Hematopoietic multipotent progenitor cell treated with erythropoietin and hydrocortisone succinate and interleukin-3 and kit ligand, for 4 days (in vitro differentiated cells): ENCODE results near the gene SLC25A18.
"Not testable (repeated sequence)": the region's sequence is repeated elsewhere in the genome, so short reads cannot be mapped to it uniquely, and the experiment has no call there.

Experiments
- DNase-seq: peaks from one replicate; pipeline ENCODE4 v3.0.0-alpha.2; 2015

SLC25A18 gene, protein sequence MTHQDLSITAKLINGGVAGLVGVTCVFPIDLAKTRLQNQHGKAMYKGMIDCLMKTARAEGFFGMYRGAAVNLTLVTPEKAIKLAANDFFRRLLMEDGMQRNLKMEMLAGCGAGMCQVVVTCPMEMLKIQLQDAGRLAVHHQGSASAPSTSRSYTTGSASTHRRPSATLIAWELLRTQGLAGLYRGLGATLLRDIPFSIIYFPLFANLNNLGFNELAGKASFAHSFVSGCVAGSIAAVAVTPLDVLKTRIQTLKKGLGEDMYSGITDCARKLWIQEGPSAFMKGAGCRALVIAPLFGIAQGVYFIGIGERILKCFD

GRCh38 chr22:17562906-17563870 is at the start of gene SLC25A18:
SLC25A18 (plus strand) TSS chr22:17563498; CDS start chr22:17579945, 16,447 bp downstream.
- DNase-seq, result no peak

DNA sequence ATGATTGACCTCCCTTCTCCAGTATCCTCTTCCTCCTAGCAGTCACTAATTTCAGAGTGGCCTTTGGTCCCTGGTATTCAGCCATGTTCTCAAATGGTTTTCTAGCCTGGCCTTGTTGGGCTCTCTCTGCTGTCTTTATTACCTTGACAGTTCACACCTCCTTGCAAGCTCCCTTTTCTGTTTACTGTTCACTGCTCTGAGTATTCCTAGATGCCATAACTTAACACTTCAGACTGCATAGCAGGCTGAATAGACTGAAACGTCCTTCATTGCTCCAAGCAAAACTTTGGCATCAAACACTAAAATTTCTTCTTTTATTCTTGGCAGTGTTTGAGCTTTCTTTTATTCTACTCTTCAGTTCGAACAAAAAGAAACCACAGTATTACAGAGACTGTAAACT is 49.7 kb upstream of the SLC25A18 start:
- no peak for DNase-seq

GRCh38 chr22:17514084-17514483 is 49.2 kb upstream of the SLC25A18 start:
- no peak for DNase-seq

DNA sequence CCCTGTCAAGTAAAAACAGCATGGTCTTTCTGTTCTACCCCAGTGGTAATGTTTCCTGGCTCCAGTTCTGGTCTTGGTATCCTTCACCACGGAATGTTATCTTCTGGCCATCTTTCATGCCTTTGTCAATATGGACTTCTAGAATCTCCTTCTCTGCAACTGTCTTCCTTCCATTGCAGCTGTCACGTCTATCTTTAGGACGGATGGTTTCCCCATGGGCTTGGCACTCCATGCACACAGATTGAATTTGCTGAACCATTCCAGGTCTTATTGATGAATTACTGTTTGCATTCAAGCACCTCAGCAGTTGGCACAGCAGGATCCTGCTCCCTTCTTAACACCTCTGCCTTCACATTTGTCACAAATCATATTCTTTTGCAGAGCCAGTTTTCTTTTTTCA is 44.9 kb upstream of the SLC25A18 start:
- no peak for DNase-seq

DNA sequence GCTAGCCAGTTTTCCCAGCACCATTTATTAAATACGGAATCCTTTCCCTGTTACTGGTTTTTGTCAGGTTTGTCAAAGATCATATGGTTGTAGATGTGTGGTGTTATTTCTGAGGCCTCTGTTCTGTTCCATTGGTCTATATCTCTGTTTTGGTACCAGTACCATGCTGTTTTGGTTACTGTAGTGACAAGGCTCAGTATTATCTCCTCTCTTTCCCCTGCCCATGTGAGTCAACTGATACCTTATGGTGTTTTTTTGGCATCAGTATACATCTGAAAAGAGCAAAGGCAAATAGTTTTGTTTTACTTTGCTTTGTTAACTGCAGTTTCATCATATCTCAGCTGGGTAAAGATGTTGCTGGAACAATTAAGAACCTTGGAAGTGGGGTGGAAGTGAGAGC is 41.3 kb upstream of the SLC25A18 start:
- not testable (repeated sequence) for DNase-seq

DNA sequence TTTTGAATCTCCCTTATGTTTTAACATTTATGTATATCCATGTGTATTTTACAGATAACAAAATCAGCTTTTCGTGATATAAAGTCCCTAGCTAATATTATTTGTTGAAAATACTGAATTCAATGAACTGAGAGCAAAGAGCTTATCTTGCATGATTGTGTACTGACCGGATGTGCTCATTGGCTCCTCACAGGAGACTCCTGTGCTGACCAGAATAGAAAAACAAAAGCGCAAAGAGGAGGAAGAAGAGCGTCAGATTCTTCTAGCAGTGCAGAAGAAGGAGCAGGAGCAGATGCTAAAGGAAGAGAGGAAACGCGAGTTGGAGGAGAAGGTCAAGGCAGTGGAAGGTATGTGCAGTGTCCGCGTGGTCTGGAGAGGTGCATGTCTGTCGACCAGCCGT is 39.4 kb upstream of the SLC25A18 start:
- no peak for DNase-seq

GRCh38 chr22:17536269-17536668 is 27.0 kb upstream of the SLC25A18 start:
- no peak for DNase-seq

GRCh38 chr22:17537155-17537554 is 26.1 kb upstream of the SLC25A18 start:
- DNase-seq, result no peak

DNA sequence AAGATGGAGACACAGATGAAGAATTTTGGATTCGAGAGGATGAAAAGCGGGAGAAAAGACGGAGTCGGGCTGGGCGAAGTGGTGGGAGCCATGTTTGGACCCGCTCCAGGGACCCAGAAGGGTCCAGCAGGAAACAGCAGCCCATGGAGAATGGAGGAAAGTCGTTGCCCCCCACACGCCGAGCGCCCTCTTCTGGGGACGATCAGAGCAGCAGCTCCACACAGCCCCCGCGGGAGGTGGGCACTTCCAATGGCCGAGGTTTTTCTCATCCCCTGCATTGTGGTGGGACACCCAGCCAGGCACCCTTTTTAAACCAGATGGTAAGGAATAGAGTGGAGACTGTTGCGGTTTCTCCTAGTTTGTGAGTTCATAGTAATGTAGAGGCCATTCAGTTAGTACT is 22.8 kb upstream of the SLC25A18 start:
- DNase-seq, result no peak

GRCh38 chr22:17541476-17541875 is 21.8 kb upstream of the SLC25A18 start:
- DNase-seq, result no peak

- DNase-seq, result no peak
These were observed 20.8 kb upstream of the SLC25A18 start for GRCh38 chr22:17542452-17542851.

DNA sequence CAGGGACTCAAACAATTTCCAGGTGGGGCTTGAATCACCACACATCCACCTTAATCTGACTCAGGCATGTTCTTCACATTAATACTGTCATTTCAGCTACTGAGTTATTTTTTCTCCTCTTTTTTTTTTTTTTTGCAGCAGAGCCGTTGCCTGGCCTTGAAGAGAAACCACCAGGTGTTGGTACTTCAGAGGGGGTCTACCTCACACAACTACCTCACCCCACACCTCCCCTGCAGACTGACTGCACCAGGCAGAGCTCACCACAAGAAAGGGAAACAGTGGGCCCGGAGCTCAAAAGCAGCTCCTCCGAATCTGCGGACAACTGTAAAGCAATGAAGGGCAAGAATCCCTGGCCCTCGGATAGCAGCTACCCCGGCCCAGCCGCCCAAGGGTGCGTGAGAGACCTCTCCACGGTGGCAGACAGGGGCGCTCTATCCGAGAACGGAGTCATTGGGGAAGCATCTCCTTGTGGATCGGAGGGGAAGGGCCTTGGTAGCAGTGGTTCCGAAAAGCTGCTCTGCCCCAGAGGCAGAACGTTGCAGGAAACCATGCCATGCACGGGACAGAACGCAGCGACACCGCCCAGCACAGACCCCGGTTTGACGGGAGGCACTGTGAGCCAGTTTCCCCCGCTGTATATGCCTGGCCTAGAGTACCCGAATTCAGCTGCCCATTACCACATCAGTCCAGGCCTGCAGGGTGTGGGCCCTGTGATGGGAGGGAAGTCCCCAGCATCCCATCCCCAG is 15.1 kb upstream of the SLC25A18 start:
- DNase-seq, result no peak

- no peak for DNase-seq
These were observed 14.6 kb upstream of the SLC25A18 start for GRCh38 chr22:17548756-17549035.

- no peak for DNase-seq
These were observed 14.1 kb upstream of the SLC25A18 start for GRCh38 chr22:17549183-17549582.

- DNase-seq, result no peak
These were observed 13.6 kb upstream of the SLC25A18 start for GRCh38 chr22:17549655-17550054.

DNA sequence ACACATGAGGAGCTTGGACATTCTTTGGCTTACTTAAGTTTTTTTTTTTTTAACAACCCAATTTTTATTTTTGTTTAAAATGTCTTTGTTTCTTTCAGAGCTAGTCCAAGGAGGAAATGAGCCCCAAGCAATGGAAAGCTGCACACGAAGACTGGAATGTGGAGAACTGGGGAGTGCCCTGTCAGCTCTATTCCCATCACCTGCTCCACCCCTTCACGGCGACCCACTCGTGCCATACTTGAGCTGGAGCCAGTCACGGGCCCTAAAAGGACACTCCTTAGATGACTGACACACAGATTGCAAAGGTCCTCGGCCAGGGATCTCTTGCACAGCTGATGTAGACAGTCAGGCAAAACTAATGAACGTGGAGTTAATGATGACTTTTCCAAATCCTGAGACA is 10.6 kb upstream of the SLC25A18 start:
- no peak for DNase-seq

GRCh38 chr22:17554814-17555213 is 8.5 kb upstream of the SLC25A18 start:
- no peak for DNase-seq

- DNase-seq, result no peak
These were observed 4.1 kb upstream of the SLC25A18 start for GRCh38 chr22:17559188-17559587.

- no peak for DNase-seq
These were observed 666 bp downstream of the SLC25A18 start for GRCh38 chr22:17563936-17564391.

- DNase-seq, result not testable (repeated sequence)
These were observed 2.9 kb downstream of the SLC25A18 start for GRCh38 chr22:17566016-17566687.

GRCh38 chr22:17566776-17567175 is 3.5 kb downstream of the SLC25A18 start:
- no peak for DNase-seq

DNA sequence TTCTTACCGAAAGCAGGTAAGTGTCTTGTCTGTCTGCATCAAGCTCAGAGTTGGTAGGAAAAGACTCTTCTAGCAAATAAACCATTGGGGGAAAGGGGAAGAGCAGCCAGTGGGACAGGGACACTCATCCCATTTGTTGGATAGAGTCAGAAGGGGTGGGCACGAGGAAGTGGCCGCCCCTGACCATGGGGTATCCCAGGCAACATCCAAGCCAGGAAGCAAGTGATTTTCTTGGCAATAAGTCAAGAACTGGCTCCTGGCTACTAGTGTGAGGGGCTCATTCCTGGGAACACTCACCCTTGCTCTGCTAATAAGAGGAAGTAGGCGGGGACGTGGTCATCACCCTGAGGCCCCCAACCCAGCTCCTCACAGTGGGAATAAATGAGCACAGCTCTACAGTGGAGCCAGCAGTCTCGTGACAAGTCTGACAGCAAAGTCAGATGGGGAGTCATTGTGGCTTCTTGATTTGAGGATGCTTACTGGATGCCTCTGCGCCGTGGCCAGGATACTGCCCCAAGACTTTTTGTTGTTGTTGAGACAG is 6.7 kb downstream of the SLC25A18 start:
- DNase-seq, result no peak
